Activated CD8-positive, alpha-beta T cell treated with anti-CD3 and anti-CD28 coated beads for 36 hours (primary cell): ENCODE data around the gene PRR23E. TPM values are rescaled to one million over a fixed set of nuclear protein-coding genes. Genes with fewer than 3 reads are reported as not detected.

Experiments
- ATAC-seq: fragments of 200-7000 bp; cut with Tn5 transposase; one replicate; pipeline ENCODE4 v1.10.0; 2021; ENCODE audit warnings: mild to moderate bottlenecking, moderate library complexity
- CTCF ChIA-PET: fragments of 350-600 bp; sonication (Branson Sonifier 250); formaldehyde crosslinking; loops from one replicate; lab custom pipeline; 2021; ENCODE audit warnings: antibody characterized with exemption; lab: Charles Lee
- POLR2A ChIA-PET: fragments of 350-600 bp; sonication (Branson Sonifier 250); formaldehyde crosslinking; loops from one replicate; lab custom pipeline; 2021; ENCODE audit warnings: antibody characterized with exemption; lab: Charles Lee
- DNase-seq: peaks from one replicate; pipeline ENCODE4 v3.0.0-alpha.2; 2020
- H3K27ac Mint-ChIP-seq: one replicate; pipeline ENCODE4 v1.8.0; 2021; ENCODE audit warnings: mild to moderate bottlenecking, mixed read lengths
- H3K27me3 Mint-ChIP-seq: one replicate; pipeline ENCODE4 v1.8.0; 2021; ENCODE audit warnings: mixed read lengths
- H3K36me3 Mint-ChIP-seq: one replicate; pipeline ENCODE4 v1.8.0; 2021; ENCODE audit warnings: low read depth, mixed read lengths
- H3K4me1 Mint-ChIP-seq: one replicate; pipeline ENCODE4 v1.8.0; 2021; ENCODE audit warnings: low read depth, mixed read lengths
- H3K4me3 Mint-ChIP-seq: one replicate; pipeline ENCODE4 v1.8.0; 2021; ENCODE audit warnings: mild to moderate bottlenecking, moderate library complexity, mixed read lengths
- H3K9me3 Mint-ChIP-seq: one replicate; pipeline ENCODE4 v1.8.0; 2021; ENCODE audit warnings: mixed read lengths
- CTCF ChIP-seq: fragments of 200-600 bp; IDR thresholded peaks from one replicate; pipeline ENCODE4 v1.8.0; 2022; ENCODE audit warnings: antibody characterized with exemption, mild to moderate bottlenecking
- intact Hi-C: fragments of 100-400 bp; cut with micrococcal nuclease; formaldehyde crosslinking; loops from one replicate; pipeline ENCODE4 v1.10.0; 2022
- total RNA-seq, 2 experiments: library from RNA; stranded (reverse); gene quantifications; one replicate each; pipeline ENCODE4 v1.2.3, GENCODE V29; 2021

PRR23E gene
- total RNA-seq, 2 experiments from 2014 or later = not detected

- ATAC-seq = no peak
- Mint-ChIP-seq H3K4me3 (no peak overlapping the region), H3K27ac (no peak overlapping the region)
Observed at GRCh38 chr3:127234778-127235177, 41.8 kb downstream of the PRR23E start.

GRCh38 chr3:127235706-127236105 is 42.8 kb downstream of the PRR23E start:
- no peaks in the 10 kb centered on the region for H3K36me3 Mint-ChIP-seq
- no peak for ATAC-seq
- POLR2A ChIA-PET = no interaction called here
- no peaks in the 10 kb centered on the region for H3K4me1 Mint-ChIP-seq
- H3K9me3 Mint-ChIP-seq = peaks cover 4% of the 10 kb centered on the region
- no peak overlapping the region for H3K4me3 Mint-ChIP-seq
- no peak for TF ChIP-seq CTCF
- CTCF ChIA-PET = no interaction called here
- intact Hi-C loops = no loop called here
- H3K27me3 Mint-ChIP-seq = peaks cover 8% of the 10 kb centered on the region
- DNase-seq = no peak
- no peak overlapping the region for H3K27ac Mint-ChIP-seq

More at GRCh38 chr3:127234778-127235177, 41.8 kb downstream of the PRR23E start:
- no peak for DNase-seq
- no peaks in the 10 kb centered on the region for H3K4me1 Mint-ChIP-seq
- POLR2A ChIA-PET = no interaction called here
- no peak for TF ChIP-seq CTCF
- H3K36me3 Mint-ChIP-seq = no peaks in the 10 kb centered on the region
- H3K27me3 Mint-ChIP-seq = peaks cover 5% of the 10 kb centered on the region
- CTCF ChIA-PET = no interaction called here
- H3K9me3 Mint-ChIP-seq = peaks cover 4% of the 10 kb centered on the region
- intact Hi-C loops = no loop called here

GRCh38 chr3:127237835-127238234 is 44.9 kb downstream of the PRR23E start:
- intact Hi-C loops = no loop called here
- Mint-ChIP-seq H3K4me3 (no peak overlapping the region), H3K36me3 (no peaks in the 10 kb centered on the region), H3K4me1 (no peaks in the 10 kb centered on the region), H3K27ac (no peak overlapping the region), H3K9me3 (peaks cover 5% of the 10 kb centered on the region), H3K27me3 (peaks cover 10% of the 10 kb centered on the region)
- ATAC-seq (no peak), DNase-seq (no peak)
- no peak for TF ChIP-seq CTCF
- CTCF ChIA-PET = no interaction called here
- POLR2A ChIA-PET = interaction anchor here (0.8 kb wide), 1 partner anchor 169 kb away, joined by 3 read pairs; no protein-coding TSS in a partner anchor

GRCh38 chr3:127238602-127239001 is 45.7 kb downstream of the PRR23E start:
- no peak for DNase-seq
- CTCF ChIA-PET = no interaction called here
- POLR2A ChIA-PET = interaction anchor here (1.0 kb wide), 1 partner anchor 17 kb away, joined by 3 read pairs; no protein-coding TSS in a partner anchor

GRCh38 chr3:127247292-127247691 is 54.4 kb downstream of the PRR23E start:
- no peak for ATAC-seq
- no peak for TF ChIP-seq CTCF
- Mint-ChIP-seq H3K36me3 (no peaks in the 10 kb centered on the region), H3K4me1 (no peaks in the 10 kb centered on the region), H3K27ac (no peak overlapping the region), H3K4me3 (no peak overlapping the region), H3K27me3 (peaks cover 1% of the 10 kb centered on the region), H3K9me3 (peaks cover 36% of the 10 kb centered on the region)
- DNase-seq = no peak
- POLR2A ChIA-PET = no interaction called here
- intact Hi-C loops = no loop called here
- CTCF ChIA-PET = no interaction called here

More at GRCh38 chr3:127238602-127239001, 45.7 kb downstream of the PRR23E start:
- Mint-ChIP-seq H3K9me3 (peaks cover 7% of the 10 kb centered on the region), H3K36me3 (no peaks in the 10 kb centered on the region), H3K27me3 (peaks cover 10% of the 10 kb centered on the region), H3K4me1 (no peaks in the 10 kb centered on the region), H3K27ac (no peak overlapping the region), H3K4me3 (no peak overlapping the region)
- ATAC-seq = no peak
- intact Hi-C loops = no loop called here
- TF ChIP-seq CTCF = no peak

Other genes starting within 250 kb of the PRR23E start
- gene PLXNA1, start 210.0 kb upstream of the PRR23E start, total RNA-seq = 1 to 10 TPM; 5.1 to 6.6 TPM
- not detected for gene PRR20G, start 94.9 kb downstream of the PRR23E start, total RNA-seq